Spleen (tissue), 7 donors: ENCODE measurements around the gene DCAF15.

Experiments
- CTCF ChIP-seq, 11 experiments: fragments of 200-600 bp in 7 of 11; fragments of 450-650 bp in 4 of 11; sonication (generic) in 4 of 11; IDR thresholded peaks in 8 of 11; conservative IDR thresholded peaks in 3 of 11; 1 replicate in 7 of 11; 2 replicates in 4 of 11; pipeline versions ENCODE4 v1.4.0 to v1.8.0; 2016 to 2021; ENCODE audit warnings: antibody characterized with exemption in 11 of 11, inconsistent platforms in 4 of 11, mild to moderate bottlenecking in 1 of 11
- POLR2A ChIP-seq, 3 donors: fragments of 450-650 bp; IDR thresholded peaks; one replicate each; pipeline ENCODE4 v1.5.1; 2017; ENCODE audit warnings: antibody characterized with exemption in 3 of 3, mild to moderate bottlenecking in 1 of 3
- POLR2AphosphoS5 ChIP-seq, 3 donors: sonication (generic); formaldehyde crosslinking; IDR thresholded peaks; one replicate each; pipeline ENCODE4 v1.5.1; 2017; ENCODE audit warnings: antibody characterized with exemption in 3 of 3
- donor health status: DM: no; HTN: no; CAD: no; lungs with moderate emphysema.
- donor health status: DM: no; HTN: no; CAD: no.
- donor health status: DM: no; HTN: no; CAD: no.

- TF ChIP-seq CTCF (IDR thresholded peaks at IDR 0.05 in 8 of 11, conservative IDR thresholded peaks at IDR 0.05 in 3 of 11) (no peak), POLR2AphosphoS5 (IDR thresholded peaks at IDR 0.05) (no peak), POLR2A (IDR thresholded peaks at IDR 0.05) (no peak)
These were observed 23.6 kb downstream of the DCAF15 start for GRCh38 chr19:13975870-13976269.
